ENCODE data around the gene TBC1D30.

GRCh38 chr12:64826234-64826633, 1.8 kb downstream of the TBC1D30 start:
- no peak for TF ChIP-seq CTCF (IDR thresholded peaks at IDR 0.05)
- no peak for TF ChIP-seq POLR2AphosphoS5 (IDR thresholded peaks at IDR 0.05)
